CD4-positive, alpha-beta T cell treated with Interleukin-6 at 100 ng/mL for 8 hours (primary cell): ENCODE measurements around the gene KCNJ4.
"Not testable (repeated sequence)": the region's sequence is repeated elsewhere in the genome, so short reads cannot be mapped to it uniquely, and the experiment has no call there.

Experiments
- DNase-seq: peaks from one replicate; pipeline ENCODE4 v3.0.0-alpha.2; 2020; ENCODE audit warnings: mixed read lengths, low spot score

The KCNJ4 gene

GRCh38 chr22:38470179-38470578 lies 15.2 kb upstream of the KCNJ4 start:
- DNase-seq: not testable (repeated sequence)

- DNase-seq: no peak
Observed at GRCh38 chr22:38469306-38469781, 14.3 kb upstream of the KCNJ4 start.

- DNase-seq: no peak
Observed at GRCh38 chr22:38468443-38469305, 13.7 kb upstream of the KCNJ4 start.

GRCh38 chr22:38467904-38468442 lies 13.0 kb upstream of the KCNJ4 start, which contains the start of gene KDELR3:
Gene KDELR3, plus strand, starts transcription at chr22:38468096. Its CDS starts 138 bp downstream, at chr22:38468234.
- no peak for DNase-seq

GRCh38 chr22:38467438-38467903 lies 12.5 kb upstream of the KCNJ4 start:
- DNase-seq: no peak

GRCh38 chr22:38465673-38466490 lies 10.9 kb upstream of the KCNJ4 start:
- no peak for DNase-seq

GRCh38 chr22:38464992-38465672 lies 10.1 kb upstream of the KCNJ4 start:
- DNase-seq: no peak

- no peak for DNase-seq
Observed at GRCh38 chr22:38462960-38463784, 8.2 kb upstream of the KCNJ4 start.

- peak; percentile 15 for DNase-seq
Observed at GRCh38 chr22:38461414-38462081, 6.5 kb upstream of the KCNJ4 start.

- DNase-seq: no peak
Observed at GRCh38 chr22:38461057-38461413, 6.0 kb upstream of the KCNJ4 start.

- no peak for DNase-seq
Observed at GRCh38 chr22:38460426-38460840, 5.4 kb upstream of the KCNJ4 start.

- DNase-seq: no peak
Observed at GRCh38 chr22:38456841-38457699, 2.1 kb upstream of the KCNJ4 start.

- no peak for DNase-seq
Observed at GRCh38 chr22:38456272-38456835, 1.4 kb upstream of the KCNJ4 start.

GRCh38 chr22:38455530-38456271 lies 702 bp upstream of the KCNJ4 start:
- DNase-seq: no peak

- DNase-seq: no peak
Observed at GRCh38 chr22:38454353-38455075, 485 bp downstream of the KCNJ4 start.

- DNase-seq: no peak
Observed at GRCh38 chr22:38453996-38454352, 1.0 kb downstream of the KCNJ4 start.

- no peak for DNase-seq
Observed at GRCh38 chr22:38453066-38453672, 1.8 kb downstream of the KCNJ4 start.
